Mesendoderm (in vitro differentiated cells): Measurements from ENCODE around the gene PHF21A. TPM values are rescaled to one million over a fixed set of nuclear protein-coding genes. Genes with fewer than 3 reads are reported as not detected.
A peak's percentile ranks its signal among the peaks of the same experiment; 100 is the strongest.

Experiments
- DNase-seq: peaks from one replicate; pipeline ENCODE4 v3.0.0; 2013
- H2AK5ac ChIP-seq: 2 replicates; pipeline ENCODE4 v1.6.1; 2013; ENCODE audit warnings: low read length, inconsistent platforms
- H2BK120ac ChIP-seq: 2 replicates; pipeline ENCODE4 v1.6.1; 2013; ENCODE audit warnings: low read depth, mild to moderate bottlenecking, low read length, moderate library complexity, mixed read lengths
- H2BK15ac ChIP-seq: replicated peaks from 2 replicates; pipeline ENCODE4 v1.6.1; 2013; ENCODE audit warnings: low read depth, mild to moderate bottlenecking, moderate library complexity
- H2BK5ac ChIP-seq: 2 replicates; pipeline ENCODE4 v1.6.1; 2013; ENCODE audit warnings: low read length, inconsistent platforms
- H3K18ac ChIP-seq: 2 replicates; pipeline ENCODE4 v1.6.1; 2013; ENCODE audit warnings: mild to moderate bottlenecking, low read length, mixed read lengths
- H3K23ac ChIP-seq: one replicate; pipeline ENCODE4 v1.6.1; 2013; ENCODE audit warnings: low read length
- H3K27ac ChIP-seq: 2 replicates; pipeline ENCODE4 v1.5.1; 2013; ENCODE audit warnings: low read depth, mild to moderate bottlenecking, inconsistent platforms, low read length, moderate library complexity
- H3K27me3 ChIP-seq: 2 replicates; pipeline ENCODE4 v1.6.1; 2013; ENCODE audit warnings: low read length, control low read depth, mild to moderate bottlenecking, inconsistent platforms; ENCODE audit not compliant: insufficient read depth, poor library complexity
- H3K36me3 ChIP-seq: 2 replicates; pipeline ENCODE4 v1.6.1; 2013; ENCODE audit warnings: low read length, inconsistent platforms; ENCODE audit not compliant: control insufficient read depth, insufficient read depth
- H3K4ac ChIP-seq: one replicate; pipeline ENCODE4 v1.6.1; 2013; ENCODE audit warnings: low read depth, mild to moderate bottlenecking, low read length, moderate library complexity
- H3K4me1 ChIP-seq: 2 replicates; pipeline ENCODE4 v1.6.1; 2013; ENCODE audit warnings: low read depth, low read length, inconsistent platforms; ENCODE audit not compliant: control insufficient read depth
- H3K4me2 ChIP-seq: 2 replicates; pipeline ENCODE4 v1.6.1; 2013; ENCODE audit warnings: low read length
- H3K4me3 ChIP-seq: 2 replicates; pipeline ENCODE4 v1.5.1; 2013; ENCODE audit warnings: mild to moderate bottlenecking, low read length
- H3K56ac ChIP-seq: one replicate; pipeline ENCODE4 v1.6.1; 2013; ENCODE audit warnings: low read length
- H3K79me1 ChIP-seq: 2 replicates; pipeline ENCODE4 v1.6.1; 2013; ENCODE audit warnings: low read length, inconsistent platforms
- H3K79me2 ChIP-seq: 2 replicates; pipeline ENCODE4 v1.6.1; 2013; ENCODE audit warnings: mild to moderate bottlenecking, low read length; ENCODE audit not compliant: control insufficient read depth, insufficient read depth
- H3K9ac ChIP-seq: 2 replicates; pipeline ENCODE4 v1.6.1; 2013; ENCODE audit warnings: low read length, inconsistent platforms
- H4K5ac ChIP-seq: one replicate; pipeline ENCODE4 v1.6.1; 2013; ENCODE audit warnings: low read length
- H4K8ac ChIP-seq: one replicate; pipeline ENCODE4 v1.6.1; 2013; ENCODE audit warnings: low read depth, mild to moderate bottlenecking, control low read depth, low read length, moderate library complexity
- WGBS: extraction: QIAGEN DNeasy Blood & Tissue Kit; methylation state at CpG from one replicate; pipeline ENCODE4 v1.1.7; 2013; ENCODE audit warnings: low lambda C conversion rate, missing lambda C conversion rate; ENCODE audit not compliant: insufficient coverage; ENCODE audit errors: extremely low coverage; 5-methylcytosine and 5-hydroxymethylcytosine counted together
- polyA plus RNA-seq, 2 experiments: library from polyadenylated mRNA; stranded (reverse); fragments of 200-250 nt; gene quantifications; one replicate each; pipeline ENCODE4 v1.2.3, GENCODE V29; 2013

Gene PHF21A
- polyA plus RNA-seq (2013, experiment 1 of 2), result 13.0 TPM
- polyA plus RNA-seq (2013, experiment 2 of 2), result 14.0 TPM

GRCh38 chr11:46121301-46121723, at the start of gene PHF21A:
Gene PHF21A (minus strand): TSS chr11:46121454. CDS start chr11:46084219, 37,235 bp downstream.
- H4K8ac ChIP-seq, result peak within 1 kb of the TSS; percentile 30
- H3K36me3 ChIP-seq, result no peaks in the 10 kb centered on the region
- H2BK5ac ChIP-seq, result peak within 1 kb of the TSS; percentile 51
- peak within 1 kb of the TSS; percentile 100 for H2BK15ac ChIP-seq
- peak within 1 kb of the TSS; percentile 68 for H3K9ac ChIP-seq
- no peak within 1 kb of the TSS for H4K5ac ChIP-seq
- H3K23ac ChIP-seq, result no peak within 1 kb of the TSS
- WGBS, result no CpG with 5 or more reads among the region's 52 CpGs
- peak within 1 kb of the TSS; percentile 85 for H3K4me3 ChIP-seq
- H3K79me2 ChIP-seq, result no peaks in the 10 kb centered on the region
- peak within 1 kb of the TSS; percentile 99 for H3K27ac ChIP-seq
- peak within 1 kb of the TSS; percentile 97 for H3K4ac ChIP-seq
- H2AK5ac ChIP-seq, result no peak within 1 kb of the TSS
- H3K27me3 ChIP-seq, result no peaks in the 10 kb centered on the region
- DNase-seq, result peak; percentile 96
- H3K4me2 ChIP-seq, result peak within 1 kb of the TSS; percentile 82
- no peaks in the 10 kb centered on the region for H3K79me1 ChIP-seq
- peak within 1 kb of the TSS; percentile 99 for H3K18ac ChIP-seq
- H2BK120ac ChIP-seq, result peak within 1 kb of the TSS; percentile 94
- H3K56ac ChIP-seq, result peak within 1 kb of the TSS; percentile 91
- H3K4me1 ChIP-seq, result no peaks in the 10 kb centered on the region

GRCh38 chr11:46170797-46171196, 49.5 kb upstream of the PHF21A start:
- H3K4me3 ChIP-seq, result no peak overlapping the region
- no peak overlapping the region for H2AK5ac ChIP-seq
- H3K27ac ChIP-seq, result no peak overlapping the region
- no peaks in the 10 kb centered on the region for H3K27me3 ChIP-seq
- no peak overlapping the region for H4K5ac ChIP-seq
- no peak overlapping the region for H3K4me2 ChIP-seq
- no peak for DNase-seq
- H3K18ac ChIP-seq, result no peak overlapping the region
- no peak overlapping the region for H2BK15ac ChIP-seq
- H3K79me1 ChIP-seq, result no peaks in the 10 kb centered on the region
- no peak overlapping the region for H3K56ac ChIP-seq
- no peak overlapping the region for H3K23ac ChIP-seq
- H2BK5ac ChIP-seq, result no peak overlapping the region
- no peak overlapping the region for H4K8ac ChIP-seq
- H3K9ac ChIP-seq, result no peak overlapping the region
- no peak overlapping the region for H2BK120ac ChIP-seq
- H3K79me2 ChIP-seq, result no peaks in the 10 kb centered on the region
- no peaks in the 10 kb centered on the region for H3K4me1 ChIP-seq
- no peak overlapping the region for H3K4ac ChIP-seq
- H3K36me3 ChIP-seq, result no peaks in the 10 kb centered on the region

- no peak overlapping the region for H3K4me2 ChIP-seq
- no peak overlapping the region for H2BK15ac ChIP-seq
- H3K79me2 ChIP-seq, result no peaks in the 10 kb centered on the region
- no peak overlapping the region for H2BK120ac ChIP-seq
- no peaks in the 10 kb centered on the region for H3K27me3 ChIP-seq
- no peak overlapping the region for H3K18ac ChIP-seq
- H3K4me3 ChIP-seq, result no peak overlapping the region
- H3K4ac ChIP-seq, result no peak overlapping the region
- H3K56ac ChIP-seq, result no peak overlapping the region
- H3K79me1 ChIP-seq, result no peaks in the 10 kb centered on the region
- H2AK5ac ChIP-seq, result no peak overlapping the region
- no peak overlapping the region for H4K5ac ChIP-seq
- no peak overlapping the region for H4K8ac ChIP-seq
- no peak overlapping the region for H3K27ac ChIP-seq
- no peak overlapping the region for H3K9ac ChIP-seq
- H3K23ac ChIP-seq, result no peak overlapping the region
- DNase-seq, result no peak
- H3K36me3 ChIP-seq, result no peaks in the 10 kb centered on the region
- no peaks in the 10 kb centered on the region for H3K4me1 ChIP-seq
- H2BK5ac ChIP-seq, result no peak overlapping the region
- WGBS, result no CpG with 5 or more reads among the region's 5 CpGs
Observed at GRCh38 chr11:46162700-46163099, 41.4 kb upstream of the PHF21A start.

GRCh38 chr11:46161201-46161600, 39.9 kb upstream of the PHF21A start:
- Histone ChIP-seq H3K18ac (no peak overlapping the region), H2BK5ac (no peak overlapping the region), H3K4me1 (no peaks in the 10 kb centered on the region), H3K4me2 (no peak overlapping the region), H3K4ac (no peak overlapping the region), H2AK5ac (no peak overlapping the region), H2BK120ac (no peak overlapping the region), H3K79me2 (no peaks in the 10 kb centered on the region), H3K79me1 (no peaks in the 10 kb centered on the region), H3K27me3 (no peaks in the 10 kb centered on the region), H3K23ac (no peak overlapping the region), H2BK15ac (no peak overlapping the region), H3K9ac (no peak overlapping the region), H3K27ac (no peak overlapping the region), H4K5ac (no peak overlapping the region), H3K36me3 (no peaks in the 10 kb centered on the region), H3K4me3 (no peak overlapping the region), H3K56ac (no peak overlapping the region), H4K8ac (no peak overlapping the region)
- no peak for DNase-seq
- WGBS, result no CpG with 5 or more reads among the region's 7 CpGs

GRCh38 chr11:46160100-46160499, 38.8 kb upstream of the PHF21A start:
- H2BK15ac ChIP-seq, result no peak overlapping the region
- no peak overlapping the region for H2BK5ac ChIP-seq
- no peak overlapping the region for H4K5ac ChIP-seq
- H3K4me2 ChIP-seq, result no peak overlapping the region
- H2AK5ac ChIP-seq, result no peak overlapping the region
- H3K4me3 ChIP-seq, result no peak overlapping the region
- no peaks in the 10 kb centered on the region for H3K27me3 ChIP-seq
- H3K79me2 ChIP-seq, result no peaks in the 10 kb centered on the region
- no peaks in the 10 kb centered on the region for H3K36me3 ChIP-seq
- no peak overlapping the region for H3K23ac ChIP-seq
- WGBS, result no CpG with 5 or more reads among the region's 3 CpGs
- H3K9ac ChIP-seq, result no peak overlapping the region
- H4K8ac ChIP-seq, result no peak overlapping the region
- H2BK120ac ChIP-seq, result no peak overlapping the region
- no peak overlapping the region for H3K18ac ChIP-seq
- DNase-seq, result peak; percentile 27
- no peak overlapping the region for H3K27ac ChIP-seq
- H3K4me1 ChIP-seq, result no peaks in the 10 kb centered on the region
- no peak overlapping the region for H3K56ac ChIP-seq
- no peaks in the 10 kb centered on the region for H3K79me1 ChIP-seq
- H3K4ac ChIP-seq, result no peak overlapping the region

GRCh38 chr11:46159680-46160079, 38.4 kb upstream of the PHF21A start:
- H3K36me3 ChIP-seq, result no peaks in the 10 kb centered on the region
- H3K4ac ChIP-seq, result no peak overlapping the region
- no peak overlapping the region for H2BK5ac ChIP-seq
- H3K4me2 ChIP-seq, result no peak overlapping the region
- DNase-seq, result no peak
- no CpG with 5 or more reads among the region's 2 CpGs for WGBS
- H3K18ac ChIP-seq, result no peak overlapping the region
- H2AK5ac ChIP-seq, result no peak overlapping the region
- H3K79me1 ChIP-seq, result no peaks in the 10 kb centered on the region
- H3K56ac ChIP-seq, result no peak overlapping the region
- H2BK15ac ChIP-seq, result no peak overlapping the region
- no peak overlapping the region for H4K5ac ChIP-seq
- no peaks in the 10 kb centered on the region for H3K79me2 ChIP-seq
- no peaks in the 10 kb centered on the region for H3K4me1 ChIP-seq
- H3K4me3 ChIP-seq, result no peak overlapping the region
- H3K27me3 ChIP-seq, result no peaks in the 10 kb centered on the region
- H4K8ac ChIP-seq, result no peak overlapping the region
- H3K27ac ChIP-seq, result no peak overlapping the region
- H3K9ac ChIP-seq, result no peak overlapping the region
- no peak overlapping the region for H2BK120ac ChIP-seq
- H3K23ac ChIP-seq, result no peak overlapping the region
